Activated CD8-positive, alpha-beta T cell treated with anti-CD3 and anti-CD28 coated beads for 36 hours (primary cell): ENCODE data around the gene TIMP4. TPM values are rescaled to one million over a fixed set of nuclear protein-coding genes. Genes with fewer than 3 reads are reported as not detected.

Source experiments
- ATAC-seq: fragments of 200-7000 bp; cut with Tn5 transposase; one replicate; pipeline ENCODE4 v1.10.0; 2021; ENCODE audit warnings: mild to moderate bottlenecking, moderate library complexity
- CTCF ChIA-PET: fragments of 350-600 bp; sonication (Branson Sonifier 250); formaldehyde crosslinking; loops from one replicate; lab custom pipeline; 2021; ENCODE audit warnings: antibody characterized with exemption; lab: Charles Lee
- POLR2A ChIA-PET: fragments of 350-600 bp; sonication (Branson Sonifier 250); formaldehyde crosslinking; loops from one replicate; lab custom pipeline; 2021; ENCODE audit warnings: antibody characterized with exemption; lab: Charles Lee
- DNase-seq: peaks from one replicate; pipeline ENCODE4 v3.0.0-alpha.2; 2020
- H3K27ac Mint-ChIP-seq: one replicate; pipeline ENCODE4 v1.8.0; 2021; ENCODE audit warnings: mild to moderate bottlenecking, mixed read lengths
- H3K27me3 Mint-ChIP-seq: one replicate; pipeline ENCODE4 v1.8.0; 2021; ENCODE audit warnings: mixed read lengths
- H3K36me3 Mint-ChIP-seq: one replicate; pipeline ENCODE4 v1.8.0; 2021; ENCODE audit warnings: low read depth, mixed read lengths
- H3K4me1 Mint-ChIP-seq: one replicate; pipeline ENCODE4 v1.8.0; 2021; ENCODE audit warnings: low read depth, mixed read lengths
- H3K4me3 Mint-ChIP-seq: one replicate; pipeline ENCODE4 v1.8.0; 2021; ENCODE audit warnings: mild to moderate bottlenecking, moderate library complexity, mixed read lengths
- H3K9me3 Mint-ChIP-seq: one replicate; pipeline ENCODE4 v1.8.0; 2021; ENCODE audit warnings: mixed read lengths
- CTCF ChIP-seq: fragments of 200-600 bp; IDR thresholded peaks from one replicate; pipeline ENCODE4 v1.8.0; 2022; ENCODE audit warnings: antibody characterized with exemption, mild to moderate bottlenecking
- intact Hi-C: fragments of 100-400 bp; cut with micrococcal nuclease; formaldehyde crosslinking; loops from one replicate; pipeline ENCODE4 v1.10.0; 2022
- total RNA-seq, 2 experiments: library from RNA; stranded (reverse); gene quantifications; one replicate each; pipeline ENCODE4 v1.2.3, GENCODE V29; 2021

TIMP4 gene
- total RNA-seq, 2 experiments from 2014 or later: not detected

- no peak for TF ChIP-seq CTCF
- H3K9me3 Mint-ChIP-seq: no peaks in the 10 kb centered on the region
- ChIA-PET POLR2A (no interaction called here), CTCF (interaction anchor here (1.4 to 2.9 kb wide), 2 partner anchors 11 to 27 kb away, joined by 5 to 15 read pairs; no protein-coding TSS in a partner anchor)
- no peak overlapping the region for H3K4me3 Mint-ChIP-seq
- no peak overlapping the region for H3K27ac Mint-ChIP-seq
- H3K4me1 Mint-ChIP-seq: no peaks in the 10 kb centered on the region
- intact Hi-C loops: no loop called here
- no peaks in the 10 kb centered on the region for H3K36me3 Mint-ChIP-seq
- peaks cover 7% of the 10 kb centered on the region for H3K27me3 Mint-ChIP-seq
- ATAC-seq (no peak), DNase-seq (no peak)
These were observed 9.7 kb downstream of the TIMP4 start for GRCh38 chr3:12149029-12149428.

DNA sequence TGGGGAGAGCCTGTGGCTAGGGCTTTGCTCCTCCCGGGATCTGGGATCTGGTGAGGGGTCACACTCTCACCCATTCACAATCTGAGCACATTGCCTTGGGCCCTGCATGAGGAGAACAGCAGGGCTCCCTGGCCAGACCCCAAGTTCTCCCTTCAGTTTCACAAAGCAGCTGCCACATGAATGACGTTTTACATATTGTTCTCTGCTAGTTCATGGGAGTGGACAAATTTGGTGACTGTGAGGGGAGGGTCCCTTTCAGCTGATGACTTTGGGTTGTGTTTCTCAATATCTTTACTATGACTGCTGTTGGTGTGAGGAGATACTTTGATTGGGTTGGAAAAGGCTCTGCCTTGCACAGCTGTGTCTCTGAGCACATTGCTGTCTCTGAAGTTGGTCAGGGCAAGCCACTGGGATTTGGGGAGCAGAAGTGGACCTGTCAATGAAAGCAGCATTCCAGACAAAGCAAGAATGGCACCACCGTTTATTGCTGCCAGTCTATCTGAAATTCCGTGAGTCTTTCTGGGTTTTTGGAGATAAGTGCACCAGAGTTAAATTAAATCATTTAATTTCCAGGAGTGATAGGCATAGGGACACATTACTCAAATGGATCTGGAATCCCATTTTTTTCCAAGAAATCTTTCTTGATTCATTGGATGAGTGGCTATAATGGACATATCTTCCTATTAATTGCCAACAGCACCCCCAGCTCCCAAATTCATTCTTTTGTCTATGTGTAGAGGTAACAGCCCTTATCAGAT, 10.3 kb downstream of the TIMP4 start:
- H3K4me1 Mint-ChIP-seq: no peaks in the 10 kb centered on the region

GRCh38 chr3:12147049-12147780, 11.5 kb downstream of the TIMP4 start:
- TF ChIP-seq CTCF: no peak
- H3K4me3 Mint-ChIP-seq: no peak overlapping the region
- no peaks in the 10 kb centered on the region for H3K4me1 Mint-ChIP-seq
- H3K27ac Mint-ChIP-seq: no peak overlapping the region
- H3K27me3 Mint-ChIP-seq: peaks cover 7% of the 10 kb centered on the region
- no peak for ATAC-seq
- H3K9me3 Mint-ChIP-seq: no peaks in the 10 kb centered on the region
- CTCF ChIA-PET: interaction anchor here (1.0 kb wide), 1 partner anchor 12 kb away, joined by 3 read pairs; no protein-coding TSS in a partner anchor
- intact Hi-C loops: no loop called here
- POLR2A ChIA-PET: interaction anchor here (0.6 kb wide), 1 partner anchor 88 kb away, joined by 3 read pairs; no protein-coding TSS in a partner anchor
- no peaks in the 10 kb centered on the region for H3K36me3 Mint-ChIP-seq
- no peak for DNase-seq

More for the DNA sequence above, 10.3 kb downstream of the TIMP4 start:
- Mint-ChIP-seq H3K27me3 (peaks cover 7% of the 10 kb centered on the region), H3K9me3 (no peaks in the 10 kb centered on the region), H3K36me3 (no peaks in the 10 kb centered on the region), H3K27ac (no peak overlapping the region), H3K4me3 (no peak overlapping the region)
- TF ChIP-seq CTCF: no peak
- intact Hi-C loops: no loop called here
- ChIA-PET CTCF (interaction anchor here (1.4 kb wide), 1 partner anchor 10 kb away, joined by 5 read pairs; no protein-coding TSS in a partner anchor), POLR2A (interaction anchor here (0.9 kb wide), 1 partner anchor 332 kb away, joined by 3 read pairs; no protein-coding TSS in a partner anchor)
- no peak for DNase-seq
- no peak for ATAC-seq

DNA sequence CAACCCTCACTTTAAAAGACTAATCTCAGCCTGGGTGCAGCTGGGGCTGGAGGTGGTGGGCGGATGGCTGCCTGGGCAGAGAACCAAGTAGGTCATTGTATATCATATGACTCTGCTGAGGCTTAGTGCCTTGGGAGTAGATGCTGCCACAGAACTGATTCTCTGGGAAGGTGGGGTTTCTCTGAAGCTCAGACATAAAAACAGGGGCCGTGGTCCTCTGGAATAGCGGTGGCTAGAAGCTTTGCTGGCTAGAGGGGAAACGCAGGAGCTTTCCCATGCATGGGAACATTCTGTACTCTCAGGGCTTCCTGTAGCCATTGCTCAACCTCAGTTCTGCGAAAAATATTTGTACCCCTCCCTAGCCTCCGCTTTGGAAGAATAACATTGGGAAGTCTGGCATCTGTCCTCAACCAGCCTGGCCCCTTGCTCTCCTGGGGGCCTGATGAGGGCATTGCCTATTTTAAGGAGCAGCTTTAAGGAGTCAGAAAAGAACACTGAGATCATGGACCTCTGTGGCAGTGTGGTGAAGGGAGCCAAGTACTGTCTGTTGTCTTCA, 14.7 kb downstream of the TIMP4 start:
- DNase-seq: no peak
- Mint-ChIP-seq H3K4me3 (no peak overlapping the region), H3K27me3 (peaks cover 7% of the 10 kb centered on the region), H3K36me3 (no peaks in the 10 kb centered on the region), H3K9me3 (no peaks in the 10 kb centered on the region), H3K27ac (no peak overlapping the region), H3K4me1 (no peaks in the 10 kb centered on the region)
- intact Hi-C loops: no loop called here
- ATAC-seq: no peak
- CTCF ChIA-PET: interaction anchor here (1.0 to 5.0 kb wide), 6 partner anchors 9 to 336 kb away, joined by 3 to 24 read pairs (median 4); no protein-coding TSS in a partner anchor
- POLR2A ChIA-PET: no interaction called here
- TF ChIP-seq CTCF: no peak
